Aorta (tissue), 5 donors: ENCODE data around the gene ASPA. TPM values are rescaled to one million over a fixed set of nuclear protein-coding genes. Genes with fewer than 3 reads are reported as not detected.

Source experiments
- ATAC-seq: fragments of 200-7000 bp; cut with Tn5 transposase; one replicate; pipeline ENCODE4 v1.9.1; 2022; ENCODE audit warnings: moderate library complexity; ENCODE audit not compliant: low FRiP score
- DNase-seq, 2 donors: peaks; one replicate each; pipeline ENCODE4 v3.0.0-alpha.2; 2020
- H3K27ac ChIP-seq, 2 donors: one replicate each; pipeline ENCODE4 v1.5.1; 2013; ENCODE audit warnings: low read length in 2 of 2, mild to moderate bottlenecking in 2 of 2, moderate library complexity in 2 of 2, control low read depth in 1 of 2, inconsistent platforms in 1 of 2, low read depth in 1 of 2
- H3K27me3 ChIP-seq, 2 donors: one replicate each; pipeline ENCODE4 v1.6.1; 2013; ENCODE audit warnings: control low read depth in 1 of 2, low read length in 1 of 2, mild to moderate bottlenecking in 1 of 2, moderate library complexity in 1 of 2; ENCODE audit not compliant: insufficient read depth in 2 of 2, control insufficient read depth in 1 of 2
- H3K36me3 ChIP-seq, 2 donors: one replicate each; pipeline ENCODE4 v1.6.1; 2013; ENCODE audit warnings: control low read depth in 1 of 2, low read length in 1 of 2, mild to moderate bottlenecking in 1 of 2; ENCODE audit not compliant: insufficient read depth in 2 of 2, control insufficient read depth in 1 of 2
- H3K4me1 ChIP-seq, 2 donors: one replicate each; pipeline ENCODE4 v1.6.1; 2013; ENCODE audit warnings: low read length in 2 of 2, control low read depth in 1 of 2, mild to moderate bottlenecking in 1 of 2, moderate library complexity in 1 of 2; ENCODE audit not compliant: insufficient read depth in 2 of 2, control insufficient read depth in 1 of 2
- H3K4me3 ChIP-seq, 2 donors: one replicate each; pipeline ENCODE4 v1.5.1; 2013; ENCODE audit warnings: low read length in 2 of 2, control low read depth in 1 of 2, mild to moderate bottlenecking in 1 of 2
- H3K9me3 ChIP-seq: one replicate; pipeline ENCODE4 v1.6.1; 2013; ENCODE audit warnings: mild to moderate bottlenecking, low read length; ENCODE audit not compliant: control insufficient read depth
- WGBS, 2 donors: extraction: QIAGEN DNeasy Blood & Tissue Kit; methylation state at CpG; one replicate each; pipeline ENCODE4 v1.1.7; 2013; 5-methylcytosine and 5-hydroxymethylcytosine counted together
- intact Hi-C, 2 donors: fragments of 100-400 bp; cut with DNase I; formaldehyde crosslinking; loops; one replicate each; pipeline versions ENCODE4 v1.14.2 to v1.15.0; 2022
- polyA plus RNA-seq, 2 donors: library from polyadenylated mRNA; stranded (reverse); fragments of 200-250 nt; gene quantifications; one replicate each; pipeline ENCODE4 v1.2.3, GENCODE V29; 2013
- total RNA-seq, 2 donors: library from RNA; stranded (reverse); fragmentation: NEBNext Ultra II Directional; extraction: Animal tissue kit (Norgen Biotek cat#: 25700); gene quantifications; one replicate each; pipeline ENCODE4 v1.2.1, GENCODE V29; 2021
- donor health status: healthy with polysubstance abuse.
- donor health status: Bipolar disorder and iron deficiency.
- donor health status: DM: no; HTN: no; CAD: no.
- donor health status: DM: no; HTN: no; CAD: no.
- donor health status: DM: yes; HTN: yes; CAD: no.

The ASPA gene
- total and polyA plus RNA-seq, 4 donors, result 0.10 to 6.6 (median 3.8) TPM

- no peak overlapping the region for H3K4me3 ChIP-seq
These were observed 59.1 kb downstream of the ASPA start for GRCh38 chr17:3534881-3535252.

GRCh38 chr17:3535253-3535995, 59.6 kb downstream of the ASPA start:
- Histone ChIP-seq H3K36me3 (no peaks in the 10 kb centered on the region), H3K27ac (no peak overlapping the region), H3K4me3 (no peak overlapping the region), H3K9me3 (no peaks in the 10 kb centered on the region), H3K27me3 (no peaks in the 10 kb centered on the region), H3K4me1 (no peaks in the 10 kb centered on the region)
- peak; percentile 68 to 88 for DNase-seq
- intact Hi-C loops, result no loop called here
- WGBS, 2 donors, result 2% methylated on average over 44 of the region's 44 CpGs
- ATAC-seq, result peak; percentile 89

More at GRCh38 chr17:3534881-3535252, 59.1 kb downstream of the ASPA start:
- H3K4me1 ChIP-seq, result no peaks in the 10 kb centered on the region
- intact Hi-C loops, result no loop called here
- no peaks in the 10 kb centered on the region for H3K27me3 ChIP-seq
- 31 to 44% methylated on average over 3 of the region's 3 CpGs for WGBS, 2 donors
- DNase-seq, result peak in 1 of 2 donors; percentile 45
- no peak overlapping the region for H3K27ac ChIP-seq
- ATAC-seq, result peak; percentile 52
- no peaks in the 10 kb centered on the region for H3K36me3 ChIP-seq
- no peaks in the 10 kb centered on the region for H3K9me3 ChIP-seq

- H3K27me3 ChIP-seq, result no peaks in the 10 kb centered on the region
- no peaks in the 10 kb centered on the region for H3K4me1 ChIP-seq
- no peak overlapping the region for H3K27ac ChIP-seq
- no peaks in the 10 kb centered on the region for H3K9me3 ChIP-seq
- no peaks in the 10 kb centered on the region for H3K36me3 ChIP-seq
- peak in 1 of 2 donors; percentile 18 for DNase-seq
- ATAC-seq, result no peak
- intact Hi-C loops, result no loop called here
- H3K4me3 ChIP-seq, result no peak overlapping the region
- 97 to 98% methylated on average over 5 of the region's 5 CpGs for WGBS, 2 donors
These were observed 60.9 kb downstream of the ASPA start for GRCh38 chr17:3536716-3537115.

- DNase-seq (peak; percentile 9 to 38), ATAC-seq (no peak)
- Histone ChIP-seq H3K27me3 (no peaks in the 10 kb centered on the region), H3K4me1 (no peaks in the 10 kb centered on the region), H3K9me3 (no peaks in the 10 kb centered on the region), H3K27ac (no peak overlapping the region), H3K4me3 (no peak overlapping the region), H3K36me3 (no peaks in the 10 kb centered on the region)
- intact Hi-C loops, result no loop called here
- 71 to 72% methylated on average over 8 of the region's 8 CpGs for WGBS, 2 donors
These were observed 64.2 kb downstream of the ASPA start for GRCh38 chr17:3539881-3540540.

GRCh38 chr17:3542410-3543088, 66.8 kb downstream of the ASPA start:
- no peak overlapping the region for H3K27ac ChIP-seq
- no peaks in the 10 kb centered on the region for H3K27me3 ChIP-seq
- no peak for ATAC-seq
- no peaks in the 10 kb centered on the region for H3K36me3 ChIP-seq
- peak in 1 of 2 donors; percentile 63 for DNase-seq
- H3K9me3 ChIP-seq, result no peaks in the 10 kb centered on the region
- intact Hi-C loops, result no loop called here
- H3K4me3 ChIP-seq, result no peak overlapping the region
- H3K4me1 ChIP-seq, result no peaks in the 10 kb centered on the region
- WGBS, 2 donors, result 86 to 89% methylated on average over 16 of the region's 16 CpGs

- H3K4me3 ChIP-seq, result no peak overlapping the region
- H3K27ac ChIP-seq, result no peak overlapping the region
- H3K36me3 ChIP-seq, result no peaks in the 10 kb centered on the region
- 75 to 77% methylated on average over 10 of the region's 10 CpGs for WGBS, 2 donors
- DNase-seq (peak in 1 of 2 donors; percentile 17), ATAC-seq (no peak)
- no peaks in the 10 kb centered on the region for H3K27me3 ChIP-seq
- H3K4me1 ChIP-seq, result no peaks in the 10 kb centered on the region
- H3K9me3 ChIP-seq, result no peaks in the 10 kb centered on the region
- intact Hi-C loops, result no loop called here
These were observed 67.7 kb downstream of the ASPA start for GRCh38 chr17:3543453-3543852.

GRCh38 chr17:3544365-3544764, 68.6 kb downstream of the ASPA start:
- H3K27me3 ChIP-seq, result no peaks in the 10 kb centered on the region
- H3K4me1 ChIP-seq, result no peaks in the 10 kb centered on the region
- H3K4me3 ChIP-seq, result no peak overlapping the region
- 79% methylated on average over 5 of the region's 5 CpGs for WGBS, 2 donors
- no peak overlapping the region for H3K27ac ChIP-seq
- DNase-seq (peak in 1 of 2 donors; percentile 39), ATAC-seq (no peak)
- no peaks in the 10 kb centered on the region for H3K9me3 ChIP-seq
- no peaks in the 10 kb centered on the region for H3K36me3 ChIP-seq
- intact Hi-C loops, result no loop called here

GRCh38 chr17:3545151-3545550, 69.4 kb downstream of the ASPA start:
- intact Hi-C loops, result no loop called here
- Histone ChIP-seq H3K4me3 (no peak overlapping the region), H3K9me3 (no peaks in the 10 kb centered on the region), H3K4me1 (no peaks in the 10 kb centered on the region), H3K27ac (no peak overlapping the region), H3K27me3 (no peaks in the 10 kb centered on the region), H3K36me3 (no peaks in the 10 kb centered on the region)
- no peak for DNase-seq
- no peak for ATAC-seq
- 50 to 56% methylated on average over 9 of the region's 9 CpGs for WGBS, 2 donors
